ENCODE measurements around the gene ITPRIP.

Gene ITPRIP

GRCh38 chr10:104311184-104311720 lies 27.0 kb downstream of the ITPRIP start:
- Histone ChIP-seq H3K36me3 (ENCODE audit: low read depth) (peaks cover 52% of the 10 kb centered on the region), H3K4me3 (ENCODE audit: severe bottlenecking) (no peak overlapping the region), H3K27ac (ENCODE audit: poor library complexity, severe bottlenecking) (no peak overlapping the region), H3K4me1 (ENCODE audit: insufficient read depth, poor library complexity, severe bottlenecking) (no peaks in the 10 kb centered on the region), H3K27me3 (ENCODE audit: insufficient read depth, poor library complexity, severe bottlenecking) (no peaks in the 10 kb centered on the region), H3K9me3 (ENCODE audit: severe bottlenecking) (no peaks in the 10 kb centered on the region)
- ATAC-seq (ENCODE audit: low read depth) (no peak), DNase-seq (ENCODE audit: low spot score) (no peak)
- TF ChIP-seq CTCF (IDR thresholded peaks at IDR 0.05; ENCODE audit: poor library complexity, severe bottlenecking) = no peak

GRCh38 chr10:104309980-104310978 lies 28.0 kb downstream of the ITPRIP start:
- TF ChIP-seq CTCF (IDR thresholded peaks at IDR 0.05; ENCODE audit: poor library complexity, severe bottlenecking) = no peak
- no peaks in the 10 kb centered on the region for H3K9me3 ChIP-seq (ENCODE audit: severe bottlenecking)
- peaks cover 50% of the 10 kb centered on the region for H3K36me3 ChIP-seq (ENCODE audit: low read depth)
- ATAC-seq (ENCODE audit: low read depth) (no peak), DNase-seq (ENCODE audit: low spot score) (no peak)
- peaks cover 4% of the 10 kb centered on the region for H3K4me1 ChIP-seq (ENCODE audit: insufficient read depth, poor library complexity, severe bottlenecking)
- H3K4me3 ChIP-seq (ENCODE audit: severe bottlenecking) = no peak overlapping the region
- H3K27ac ChIP-seq (ENCODE audit: poor library complexity, severe bottlenecking) = peak overlapping the region; percentile 11
- H3K27me3 ChIP-seq (ENCODE audit: insufficient read depth, poor library complexity, severe bottlenecking) = no peaks in the 10 kb centered on the region

GRCh38 chr10:104308439-104308903 lies 29.8 kb downstream of the ITPRIP start:
- H3K27ac ChIP-seq (ENCODE audit: poor library complexity, severe bottlenecking) = no peak overlapping the region
- no peak for ATAC-seq (ENCODE audit: low read depth)
- no peak for TF ChIP-seq CTCF (IDR thresholded peaks at IDR 0.05; ENCODE audit: poor library complexity, severe bottlenecking)
- H3K4me1 ChIP-seq (ENCODE audit: insufficient read depth, poor library complexity, severe bottlenecking) = peaks cover 4% of the 10 kb centered on the region
- H3K36me3 ChIP-seq (ENCODE audit: low read depth) = peaks cover 32% of the 10 kb centered on the region
- no peak for DNase-seq (ENCODE audit: low spot score)
- no peaks in the 10 kb centered on the region for H3K9me3 ChIP-seq (ENCODE audit: severe bottlenecking)
- H3K27me3 ChIP-seq (ENCODE audit: insufficient read depth, poor library complexity, severe bottlenecking) = no peaks in the 10 kb centered on the region
- no peak overlapping the region for H3K4me3 ChIP-seq (ENCODE audit: severe bottlenecking)

- Histone ChIP-seq H3K4me1 (ENCODE audit: insufficient read depth, poor library complexity, severe bottlenecking) (peaks cover 4% of the 10 kb centered on the region), H3K9me3 (ENCODE audit: severe bottlenecking) (no peaks in the 10 kb centered on the region), H3K27me3 (ENCODE audit: insufficient read depth, poor library complexity, severe bottlenecking) (no peaks in the 10 kb centered on the region), H3K4me3 (ENCODE audit: severe bottlenecking) (no peak overlapping the region), H3K36me3 (ENCODE audit: low read depth) (peaks cover 26% of the 10 kb centered on the region), H3K27ac (ENCODE audit: poor library complexity, severe bottlenecking) (no peak overlapping the region)
- DNase-seq (ENCODE audit: low spot score) (no peak), ATAC-seq (ENCODE audit: low read depth) (no peak)
- TF ChIP-seq CTCF (IDR thresholded peaks at IDR 0.05; ENCODE audit: poor library complexity, severe bottlenecking) = no peak
Measured at GRCh38 chr10:104307576-104308438, 30.5 kb downstream of the ITPRIP start.

Measured in RWPE2 (cell line).